Transverse colon (tissue), 3 donors: ENCODE measurements around the gene ADAM23.

Experiments
- CTCF ChIP-seq, 5 experiments: fragments of 200-600 bp in 3 of 5; fragments of 450-650 bp in 2 of 5; sonication (generic) in 3 of 5; IDR thresholded peaks; 1 replicate in 2 of 5; 2 replicates in 3 of 5; pipeline ENCODE4 v1.5.1; 2016 to 2017; ENCODE audit warnings: antibody characterized with exemption in 5 of 5, inconsistent platforms in 3 of 5, mild to moderate bottlenecking in 2 of 5, moderate library complexity in 1 of 5
- EP300 ChIP-seq: sonication (generic); formaldehyde crosslinking; IDR thresholded peaks from one replicate; pipeline ENCODE4 v1.6.1; 2017; ENCODE audit warnings: antibody characterized with exemption, low read depth

- no peak for TF ChIP-seq CTCF (IDR thresholded peaks at IDR 0.05)
- TF ChIP-seq EP300: no peak
Measured at GRCh38 chr2:206548383-206548782, 105.1 kb downstream of the ADAM23 start.
